ENCODE data around the gene ACSM2A. TPM values are rescaled to one million over a fixed set of nuclear protein-coding genes. Genes with fewer than 3 reads are reported as not detected.
"Not testable (repeated sequence)": the region's sequence is repeated elsewhere in the genome, so short reads cannot be mapped to it uniquely, and the experiment has no call there.

Gene ACSM2A
- polyA plus RNA-seq, 3 donors, result 59.3 to 84.9 (median 73.7) TPM

GRCh38 chr16:20446652-20447393 lies 4.5 kb upstream of the ACSM2A start:
- DNase-seq (ENCODE audit: low read depth in 3 of 3, low spot score in 2 of 3), result not testable (repeated sequence)

GRCh38 chr16:20453633-20454032 lies 2.3 kb downstream of the ACSM2A start:
- not testable (repeated sequence) for DNase-seq (ENCODE audit: low read depth in 3 of 3, low spot score in 2 of 3)

- not testable (repeated sequence) for DNase-seq (ENCODE audit: low read depth in 3 of 3, low spot score in 2 of 3)
Observed at GRCh38 chr16:20459227-20459626, 7.9 kb downstream of the ACSM2A start.

GRCh38 chr16:20460313-20460712 lies 9.0 kb downstream of the ACSM2A start:
- DNase-seq (ENCODE audit: low read depth in 3 of 3, low spot score in 2 of 3), result not testable (repeated sequence)

GRCh38 chr16:20468954-20469353 lies 17.6 kb downstream of the ACSM2A start:
- not testable (repeated sequence) for DNase-seq (ENCODE audit: low read depth in 3 of 3, low spot score in 2 of 3)

- DNase-seq (ENCODE audit: low read depth in 3 of 3, low spot score in 2 of 3), result not testable (repeated sequence)
Observed at GRCh38 chr16:20469930-20470329, 18.6 kb downstream of the ACSM2A start.

- not testable (repeated sequence) for DNase-seq (ENCODE audit: low read depth in 3 of 3, low spot score in 2 of 3)
Observed at GRCh38 chr16:20470732-20471131, 19.4 kb downstream of the ACSM2A start.

- DNase-seq (ENCODE audit: low read depth in 3 of 3, low spot score in 2 of 3), result not testable (repeated sequence)
Observed at GRCh38 chr16:20477188-20477744, 25.9 kb downstream of the ACSM2A start.

GRCh38 chr16:20483989-20484388 lies 32.7 kb downstream of the ACSM2A start:
- not testable (repeated sequence) for DNase-seq (ENCODE audit: low read depth in 3 of 3, low spot score in 2 of 3)

- DNase-seq (ENCODE audit: low read depth in 3 of 3, low spot score in 2 of 3), result no peak
Observed at GRCh38 chr16:20484726-20485125, 33.4 kb downstream of the ACSM2A start.

GRCh38 chr16:20485408-20485807 lies 34.1 kb downstream of the ACSM2A start:
- DNase-seq (ENCODE audit: low read depth in 3 of 3, low spot score in 2 of 3), result no peak

GRCh38 chr16:20490994-20491393 lies 39.7 kb downstream of the ACSM2A start:
- not testable (repeated sequence) for DNase-seq (ENCODE audit: low read depth in 3 of 3, low spot score in 2 of 3)

- not testable (repeated sequence) for DNase-seq (ENCODE audit: low read depth in 3 of 3, low spot score in 2 of 3)
Observed at GRCh38 chr16:20491448-20491847, 40.1 kb downstream of the ACSM2A start.

- DNase-seq (ENCODE audit: low read depth in 3 of 3, low spot score in 2 of 3), result no peak
Observed at GRCh38 chr16:20504418-20504817, 53.1 kb downstream of the ACSM2A start.

- no peak for DNase-seq (ENCODE audit: low read depth in 3 of 3, low spot score in 2 of 3)
Observed at GRCh38 chr16:20507280-20507679, 56.0 kb downstream of the ACSM2A start.

GRCh38 chr16:20510323-20510722 lies 59.0 kb downstream of the ACSM2A start:
- no peak for DNase-seq (ENCODE audit: low read depth in 3 of 3, low spot score in 2 of 3)

GRCh38 chr16:20515688-20516090 lies 64.4 kb downstream of the ACSM2A start:
- no peak for DNase-seq (ENCODE audit: low read depth in 3 of 3, low spot score in 2 of 3)

GRCh38 chr16:20517149-20517548 lies 65.8 kb downstream of the ACSM2A start:
- DNase-seq (ENCODE audit: low read depth in 3 of 3, low spot score in 2 of 3), result no peak

- DNase-seq (ENCODE audit: low read depth in 3 of 3, low spot score in 2 of 3), result no peak
Observed at GRCh38 chr16:20519231-20519630, 67.9 kb downstream of the ACSM2A start.

GRCh38 chr16:20520103-20520502 lies 68.8 kb downstream of the ACSM2A start:
- DNase-seq (ENCODE audit: low read depth in 3 of 3, low spot score in 2 of 3), result no peak

GRCh38 chr16:20531795-20532194 lies 80.5 kb downstream of the ACSM2A start:
- not testable (repeated sequence) for DNase-seq (ENCODE audit: low read depth in 3 of 3, low spot score in 2 of 3)

GRCh38 chr16:20532284-20532792 lies 81.0 kb downstream of the ACSM2A start:
- not testable (repeated sequence) for DNase-seq (ENCODE audit: low read depth in 3 of 3, low spot score in 2 of 3)
